SK-N-SH treated with all-trans-retinoic acid at 6 μM for 48 hours (cell line): ENCODE data around the gene WDSUB1.

Experiments
- ARNTL ChIP-seq: fragments of 450-650 bp; formaldehyde crosslinking; IDR thresholded peaks from 2 replicates; pipeline ENCODE4 v1.5.0; 2020; ENCODE audit warnings: low read depth, mild to moderate bottlenecking, moderate library complexity, borderline replicate concordance
- CSRNP3 ChIP-seq: fragments of 250-450 bp; sonication (Bioruptor Pico); IDR thresholded peaks from 2 replicates; pipeline ENCODE4 v1.5.1; 2021; ENCODE audit warnings: mild to moderate bottlenecking, moderate library complexity
- POU6F1 ChIP-seq: fragments of 250-450 bp; sonication (Bioruptor Pico); IDR thresholded peaks from 2 replicates; pipeline ENCODE4 v1.8.0; 2021; ENCODE audit warnings: low read depth, mild to moderate bottlenecking, moderate library complexity, borderline replicate concordance
- TCF4 ChIP-seq: fragments of 250-450 bp; sonication (Bioruptor Pico); IDR thresholded peaks from 2 replicates; pipeline ENCODE4 v1.8.0; 2021; ENCODE audit warnings: mild to moderate bottlenecking, moderate library complexity, borderline replicate concordance
- TOX ChIP-seq: fragments of 250-450 bp; sonication (Bioruptor Pico); IDR thresholded peaks from 2 replicates; pipeline ENCODE4 v1.8.0; 2021; ENCODE audit warnings: mild to moderate bottlenecking, moderate library complexity, borderline replicate concordance
- ZFP3 ChIP-seq: fragments of 250-450 bp; sonication (Bioruptor Pico); IDR thresholded peaks from 2 replicates; pipeline ENCODE4 v1.5.0; 2020; ENCODE audit warnings: mild to moderate bottlenecking, moderate library complexity
- ZNF8 ChIP-seq: fragments of 450-650 bp; formaldehyde crosslinking; IDR thresholded peaks from 2 replicates; pipeline ENCODE4 v1.5.0; 2020; ENCODE audit warnings: mild to moderate bottlenecking, moderate library complexity

GRCh38 chr2:159226059-159226461, 60.4 kb downstream of the WDSUB1 start:
- TF ChIP-seq POU6F1 (CRISPR knock-in tag) (no peak), TOX (CRISPR knock-in tag) (no peak), TCF4 (CRISPR knock-in tag) (no peak), CSRNP3 (CRISPR knock-in tag) (no peak), ZNF8 (CRISPR knock-in tag) (no peak), ARNTL (CRISPR knock-in tag) (no peak), ZFP3 (no peak)
